Psoas muscle (tissue), 8 donors: ENCODE results near the gene PSMG2. TPM values are rescaled to one million over a fixed set of nuclear protein-coding genes. Genes with fewer than 3 reads are reported as not detected.

Source experiments
- ATAC-seq, 4 donors: fragments of 200-7000 bp; cut with Tn5 transposase; one replicate each; pipeline ENCODE4 v1.9.1; 2020; ENCODE audit warnings: moderate library complexity in 3 of 4, mild to moderate bottlenecking in 2 of 4
- DNase-seq, 2 donors: peaks; one replicate each; pipeline ENCODE4 v3.0.0-alpha.2; 2020
- H3K27ac ChIP-seq: fragments of 200-600 bp; one replicate; pipeline ENCODE4 v1.8.0; 2022
- H3K27me3 ChIP-seq, 3 donors: fragments of 200-600 bp in 1 of 3; one replicate each; pipeline versions ENCODE4 v1.6.1 to v1.8.0; 2013 to 2022; ENCODE audit warnings: low read length in 2 of 3, mild to moderate bottlenecking in 2 of 3, moderate library complexity in 1 of 3; ENCODE audit not compliant: insufficient read depth in 3 of 3
- H3K36me3 ChIP-seq, 2 donors: fragments of 200-600 bp in 1 of 2; one replicate each; pipeline versions ENCODE4 v1.6.1 to v1.8.0; 2013 to 2022; ENCODE audit warnings: low read depth in 1 of 2, mild to moderate bottlenecking in 1 of 2, moderate library complexity in 1 of 2; ENCODE audit not compliant: insufficient read depth in 1 of 2
- H3K4me1 ChIP-seq: fragments of 200-600 bp; one replicate; pipeline ENCODE4 v1.8.0; 2022
- H3K4me3 ChIP-seq: fragments of 200-600 bp; one replicate; pipeline ENCODE4 v1.8.0; 2022; ENCODE audit warnings: mild to moderate bottlenecking
- H3K9me3 ChIP-seq: fragments of 200-600 bp; one replicate; pipeline ENCODE4 v1.8.0; 2022
- CTCF ChIP-seq: fragments of 200-600 bp; IDR thresholded peaks from one replicate; pipeline ENCODE4 v1.8.0; 2022; ENCODE audit warnings: antibody characterized with exemption
- WGBS, 3 donors: extraction: QIAGEN DNeasy Blood & Tissue Kit; methylation state at CpG; one replicate each; pipeline versions ENCODE4 v1.1.6 to v1.1.7; 2013; 5-methylcytosine and 5-hydroxymethylcytosine counted together
- intact Hi-C, 2 donors: fragments of 100-400 bp; cut with DNase I; formaldehyde crosslinking; loops; one replicate each; pipeline versions ENCODE4 v1.11.0 to v1.14.2; 2022
- polyA plus RNA-seq, 3 donors: library from polyadenylated mRNA; stranded (reverse); fragments of 200-250 nt; gene quantifications; one replicate each; pipeline ENCODE4 v1.2.3, GENCODE V29; 2013
- total RNA-seq, 4 donors: library from RNA; stranded (reverse); fragmentation: NEBNext Ultra II Directional in 2 of 4; extraction: Animal tissue kit (Norgen Biotek cat#: 25700) in 2 of 4; gene quantifications; one replicate each; pipeline versions ENCODE4 v1.2.1 to v1.2.4, GENCODE V29; 2021 to 2023
- donor health status: healthy with polysubstance abuse.
- donor health status: DM: no; HTN: no; CAD: no; lungs with moderate emphysema.
- donor health status: Bipolar disorder and iron deficiency.
- donor health status: healthy.
- donor health status: DM: yes; HTN: yes; CAD: no.
- donor health status: DM: no; HTN: no; CAD: no.
- donor health status: DM: no; HTN: no; CAD: no.
- donor health status: DM: yes; HTN: yes; CAD: no.

Gene PSMG2
- total and polyA plus RNA-seq, 7 donors: 32.9 to 67.7 (median 53.8) TPM

- ATAC-seq (peak; percentile 62 to 83 (median 72)), DNase-seq (no peak)
- Histone ChIP-seq H3K36me3 (peaks cover 0 to 52% of the 10 kb centered on the region in 2 donors), H3K4me3 (no peak overlapping the region), H3K27me3 (no peaks in the 10 kb centered on the region), H3K9me3 (no peaks in the 10 kb centered on the region), H3K4me1 (no peaks in the 10 kb centered on the region), H3K27ac (no peak overlapping the region)
- intact Hi-C loops: loop anchor here (1.0 to 10.0 kb wide), 3 partner anchors 207 to 428 kb away; no protein-coding TSS in a partner anchor
- 59 to 67% (median 59%) methylated on average over 14 of the region's 14 CpGs for WGBS, 3 donors
- peak; percentile 94 for TF ChIP-seq CTCF
Observed at GRCh38 chr18:12726774-12727550, 24.1 kb downstream of the PSMG2 start.

GRCh38 chr18:12737243-12737902, 34.5 kb downstream of the PSMG2 start:
- TF ChIP-seq CTCF: no peak
- no peak for DNase-seq
- WGBS, 3 donors: 85 to 88% (median 86%) methylated on average over 19 of the region's 19 CpGs
- no peaks in the 10 kb centered on the region for H3K36me3 ChIP-seq
- H3K27ac ChIP-seq: no peak overlapping the region
- no peak overlapping the region for H3K4me3 ChIP-seq
- H3K9me3 ChIP-seq: no peaks in the 10 kb centered on the region
- H3K27me3 ChIP-seq: no peaks in the 10 kb centered on the region
- intact Hi-C loops: no loop called here
- ATAC-seq: no peak
- no peaks in the 10 kb centered on the region for H3K4me1 ChIP-seq

- no peak for TF ChIP-seq CTCF
- intact Hi-C loops: loop anchor here in 1 of 2 donors (5.0 to 10.0 kb wide), 2 partner anchors 153 to 191 kb away; no protein-coding TSS in a partner anchor
Observed at GRCh38 chr18:12741351-12741750, 38.5 kb downstream of the PSMG2 start.

GRCh38 chr18:12742453-12742852, 39.6 kb downstream of the PSMG2 start:
- H3K4me1 ChIP-seq: no peaks in the 10 kb centered on the region
- H3K27me3 ChIP-seq: no peaks in the 10 kb centered on the region
- no peak for TF ChIP-seq CTCF
- 72 to 84% (median 78%) methylated on average over 5 of the region's 5 CpGs for WGBS, 3 donors
- no peak overlapping the region for H3K4me3 ChIP-seq
- no peaks in the 10 kb centered on the region for H3K36me3 ChIP-seq
- no peak for DNase-seq
- no peak overlapping the region for H3K27ac ChIP-seq
- intact Hi-C loops: loop anchor here in 1 of 2 donors (5.0 to 10.0 kb wide), 2 partner anchors 152 to 190 kb away; no protein-coding TSS in a partner anchor
- no peak for ATAC-seq
- no peaks in the 10 kb centered on the region for H3K9me3 ChIP-seq

More at GRCh38 chr18:12741351-12741750, 38.5 kb downstream of the PSMG2 start:
- no peak for DNase-seq
- H3K9me3 ChIP-seq: no peaks in the 10 kb centered on the region
- no peak for ATAC-seq
- 81 to 87% (median 82%) methylated on average over 6 of the region's 6 CpGs for WGBS, 3 donors
- no peaks in the 10 kb centered on the region for H3K27me3 ChIP-seq
- H3K4me1 ChIP-seq: no peaks in the 10 kb centered on the region
- no peak overlapping the region for H3K4me3 ChIP-seq
- no peaks in the 10 kb centered on the region for H3K36me3 ChIP-seq
- no peak overlapping the region for H3K27ac ChIP-seq
